Hepatocyte (in vitro differentiated cells): Measurements from ENCODE around the gene SNX21. TPM values are rescaled to one million over a fixed set of nuclear protein-coding genes. Genes with fewer than 3 reads are reported as not detected.

Experiments
- DNase-seq: peaks from one replicate; pipeline ENCODE4 v3.0.0-alpha.2; 2016; ENCODE audit warnings: low spot score
- H2AFZ ChIP-seq: fragments of 200-600 bp; sonication (generic); 2 replicates; pipeline ENCODE4 v1.6.0; 2016; ENCODE audit warnings: antibody characterized with exemption, mild to moderate bottlenecking
- H3K27ac ChIP-seq: fragments of 200-600 bp; sonication (generic); 2 replicates; pipeline ENCODE4 v1.5.1; 2016; ENCODE audit warnings: mild to moderate bottlenecking
- H3K27me3 ChIP-seq: fragments of 200-600 bp; sonication (generic); 2 replicates; pipeline ENCODE4 v1.6.1; 2016
- H3K36me3 ChIP-seq: fragments of 200-600 bp; sonication (generic); replicated peaks from 2 replicates; pipeline ENCODE4 v1.5.1; 2016; ENCODE audit warnings: low read depth; ENCODE audit not compliant: insufficient read depth
- H3K4me1 ChIP-seq: fragments of 200-600 bp; sonication (generic); 2 replicates; pipeline ENCODE4 v1.5.1; 2016; ENCODE audit warnings: mild to moderate bottlenecking, moderate library complexity; ENCODE audit not compliant: insufficient read depth
- H3K4me2 ChIP-seq: fragments of 200-600 bp; sonication (generic); 2 replicates; pipeline ENCODE4 v1.6.0; 2016
- H3K4me3 ChIP-seq: fragments of 200-600 bp; sonication (generic); 2 replicates; pipeline ENCODE4 v1.5.1; 2016; ENCODE audit warnings: mild to moderate bottlenecking
- H3K79me2 ChIP-seq: fragments of 200-600 bp; sonication (generic); 2 replicates; pipeline ENCODE4 v1.6.0; 2017; ENCODE audit warnings: mild to moderate bottlenecking
- H3K9me2 ChIP-seq: fragments of 200-600 bp; sonication (generic); replicated peaks from 2 replicates; pipeline ENCODE4 v1.6.0; 2017; ENCODE audit warnings: mild to moderate bottlenecking; ENCODE audit not compliant: insufficient read depth
- H3K9me3 ChIP-seq: fragments of 200-600 bp; sonication (generic); 2 replicates; pipeline ENCODE4 v1.5.1; 2016; ENCODE audit warnings: low read depth, mild to moderate bottlenecking
- H4K20me1 ChIP-seq: fragments of 200-600 bp; sonication (generic); 2 replicates; pipeline ENCODE4 v1.6.0; 2016; ENCODE audit warnings: mild to moderate bottlenecking; ENCODE audit not compliant: insufficient read depth, poor library complexity, severe bottlenecking
- CTCF ChIP-seq: fragments of 200-600 bp; sonication (generic); IDR thresholded peaks from 2 replicates; pipeline ENCODE4 v1.5.1; 2016; ENCODE audit warnings: antibody characterized with exemption, mild to moderate bottlenecking; ENCODE audit not compliant: poor library complexity
- EZH2 ChIP-seq: fragments of 200-600 bp; sonication (generic); IDR thresholded peaks from 2 replicates; pipeline ENCODE4 v1.6.1; 2016; ENCODE audit warnings: antibody characterized with exemption, mild to moderate bottlenecking, borderline replicate concordance
- EZH2phosphoT487 ChIP-seq: fragments of 200-600 bp; sonication (generic); IDR thresholded peaks from one replicate; pipeline ENCODE4 v1.6.1; 2018; ENCODE audit warnings: antibody characterized with exemption, mild to moderate bottlenecking, low read depth, moderate library complexity; ENCODE audit not compliant: unreplicated experiment, severe bottlenecking
- WGBS: methylation state at CpG from one replicate; pipeline ENCODE4 v1.1.6; 2016; ENCODE audit warnings: low lambda C conversion rate; ENCODE audit errors: missing lambda C conversion rate; 5-methylcytosine and 5-hydroxymethylcytosine counted together
- polyA plus RNA-seq: library from polyadenylated mRNA; unstranded; fragments of >200 nt; fragmentation: Nextera tagmentation; extraction: Ambion mirVana; gene quantifications from 2 replicates; pipeline ENCODE4 v1.2.1, GENCODE V29; 2016
- total RNA-seq: library from RNA; depleted of rRNA; stranded (reverse); fragments of >200 nt; gene quantifications from 2 replicates; pipeline ENCODE4 v1.2.3, GENCODE V29; 2014

Gene SNX21
- total and polyA plus RNA-seq, 2 experiments from 2014 or later, result 30.0 to 32.1 TPM

DNA sequence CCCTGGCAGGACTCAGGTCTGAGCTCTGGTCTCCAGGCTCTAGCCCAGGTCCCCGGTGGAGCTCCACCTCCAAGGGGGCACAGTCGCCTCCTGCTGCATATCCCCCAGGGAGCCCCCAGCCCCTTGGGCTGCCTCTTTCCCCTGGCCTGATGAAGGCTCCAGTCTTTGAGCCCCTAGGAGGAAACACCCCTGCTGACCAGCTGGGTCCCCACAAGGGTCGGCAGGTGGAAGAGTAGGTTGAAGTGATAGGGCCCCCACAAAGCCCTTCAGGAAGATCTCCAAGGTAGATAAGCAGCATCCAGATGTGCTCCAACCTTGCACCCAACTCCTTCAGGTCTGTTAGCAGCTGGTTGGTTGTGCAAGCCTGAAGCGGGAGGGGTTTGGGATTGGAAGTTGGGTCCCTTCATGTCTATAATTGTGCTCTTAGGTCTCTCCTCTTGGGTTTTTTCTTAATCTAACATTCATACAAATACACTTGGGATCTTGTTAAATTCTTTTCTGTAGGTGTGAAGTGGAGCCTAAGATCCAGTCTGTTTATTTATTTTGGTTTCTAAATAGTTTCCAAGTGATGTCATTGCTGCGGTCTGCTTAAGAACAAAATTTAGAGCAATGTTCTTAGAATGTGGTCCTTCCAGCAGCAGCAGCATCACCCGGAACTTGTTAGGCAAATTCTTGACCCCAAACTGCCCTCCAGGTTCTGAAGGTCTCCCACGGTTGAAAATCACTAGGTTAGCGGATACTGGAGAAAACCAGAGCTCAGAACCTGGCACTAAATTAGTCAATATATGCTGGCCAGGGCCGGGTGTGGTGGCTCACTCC is 16.0 kb upstream of the SNX21 start:
- H3K4me3 ChIP-seq, result no peak overlapping the region
- no peaks in the 10 kb centered on the region for H3K9me2 ChIP-seq
- H3K9me3 ChIP-seq, result no peaks in the 10 kb centered on the region
- H3K27ac ChIP-seq, result peak overlapping the region; percentile 25
- H3K4me2 ChIP-seq, result no peak overlapping the region
- peaks cover 19% of the 10 kb centered on the region for H3K79me2 ChIP-seq
- H2AFZ ChIP-seq, result no peak overlapping the region
- DNase-seq, result no peak
- TF ChIP-seq EZH2phosphoT487 (no peak), CTCF (no peak), EZH2 (no peak)
- no peaks in the 10 kb centered on the region for H3K27me3 ChIP-seq
- no peaks in the 10 kb centered on the region for H3K36me3 ChIP-seq
- no peaks in the 10 kb centered on the region for H4K20me1 ChIP-seq
- WGBS, result 68% methylated on average over 9 of the region's 9 CpGs
- H3K4me1 ChIP-seq, result no peaks in the 10 kb centered on the region

DNA sequence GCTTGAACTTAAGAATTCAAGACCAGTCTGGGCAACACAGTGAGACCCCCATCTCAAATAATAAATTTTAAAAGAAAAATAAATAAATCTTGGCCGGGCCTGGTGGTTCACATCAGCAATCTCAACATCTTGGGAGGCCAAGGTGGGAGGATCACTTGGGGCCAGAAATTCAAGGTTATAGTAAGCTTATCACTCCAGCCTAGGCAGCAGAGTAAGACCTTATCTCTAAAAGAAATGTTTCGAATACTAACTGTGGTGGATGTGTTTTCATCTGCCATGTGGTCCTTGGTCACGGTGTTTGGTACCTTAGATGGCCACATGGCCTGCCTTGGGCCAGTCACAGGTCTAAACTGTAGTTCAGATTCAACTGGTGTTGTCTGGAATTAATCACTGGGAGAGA is 15.4 kb upstream of the SNX21 start:
- Histone ChIP-seq H4K20me1 (no peaks in the 10 kb centered on the region), H3K4me3 (no peak overlapping the region), H3K79me2 (peaks cover 13% of the 10 kb centered on the region), H3K9me3 (no peaks in the 10 kb centered on the region), H3K9me2 (no peaks in the 10 kb centered on the region), H2AFZ (no peak overlapping the region), H3K36me3 (no peaks in the 10 kb centered on the region), H3K27me3 (no peaks in the 10 kb centered on the region), H3K27ac (peak overlapping the region; percentile 25), H3K4me2 (no peak overlapping the region), H3K4me1 (no peaks in the 10 kb centered on the region)
- no peak for TF ChIP-seq EZH2phosphoT487
- no peak for TF ChIP-seq EZH2
- no peak for TF ChIP-seq CTCF
- DNase-seq, result no peak
- WGBS, result 72% methylated on average over 3 of the region's 3 CpGs

GRCh38 chr20:45819466-45819865 is 14.1 kb upstream of the SNX21 start:
- WGBS, result 96% methylated on average over 4 of the region's 4 CpGs
- Histone ChIP-seq H3K27me3 (no peaks in the 10 kb centered on the region), H3K9me3 (no peaks in the 10 kb centered on the region), H3K36me3 (no peaks in the 10 kb centered on the region), H3K4me2 (no peak overlapping the region), H3K4me1 (no peaks in the 10 kb centered on the region), H3K79me2 (peaks cover under 1% of the 10 kb centered on the region), H3K27ac (no peak overlapping the region), H2AFZ (no peak overlapping the region), H4K20me1 (no peaks in the 10 kb centered on the region), H3K9me2 (no peaks in the 10 kb centered on the region), H3K4me3 (no peak overlapping the region)
- TF ChIP-seq EZH2phosphoT487 (no peak), CTCF (no peak), EZH2 (no peak)
- DNase-seq, result no peak

DNA sequence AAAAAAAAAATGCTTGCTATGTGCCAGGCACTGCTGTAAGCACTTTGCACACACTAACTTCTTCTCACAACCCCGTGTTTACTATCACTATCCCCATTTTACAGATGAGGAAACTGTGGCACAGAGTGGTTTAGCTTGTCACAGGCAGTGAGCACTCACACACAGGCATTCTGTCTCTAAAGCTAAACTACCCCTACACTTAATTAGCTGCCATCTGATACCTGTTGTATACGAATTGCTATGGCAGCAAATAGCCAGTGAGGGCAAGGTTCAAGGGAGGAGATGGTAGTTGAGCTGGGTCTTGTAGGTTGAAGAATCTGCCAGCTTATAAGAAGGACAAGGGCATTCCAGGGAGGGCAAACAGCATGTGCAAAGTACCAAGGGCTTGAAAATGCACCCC is 11.7 kb upstream of the SNX21 start:
- Histone ChIP-seq H3K36me3 (no peaks in the 10 kb centered on the region), H3K27ac (no peak overlapping the region), H3K4me1 (peaks cover 4% of the 10 kb centered on the region), H3K27me3 (no peaks in the 10 kb centered on the region), H3K9me2 (no peaks in the 10 kb centered on the region), H3K4me2 (no peak overlapping the region), H3K79me2 (no peaks in the 10 kb centered on the region), H3K4me3 (no peak overlapping the region), H2AFZ (no peak overlapping the region), H4K20me1 (no peaks in the 10 kb centered on the region), H3K9me3 (no peaks in the 10 kb centered on the region)
- WGBS, result 62% methylated on average over 2 of the region's 2 CpGs
- no peak for TF ChIP-seq CTCF
- DNase-seq, result no peak
